ENCODE measurements around the gene NOLC1.
"Not testable (repeated sequence)": the region's sequence is repeated elsewhere in the genome, so short reads cannot be mapped to it uniquely, and the experiment has no call there.

NOLC1 gene

DNA sequence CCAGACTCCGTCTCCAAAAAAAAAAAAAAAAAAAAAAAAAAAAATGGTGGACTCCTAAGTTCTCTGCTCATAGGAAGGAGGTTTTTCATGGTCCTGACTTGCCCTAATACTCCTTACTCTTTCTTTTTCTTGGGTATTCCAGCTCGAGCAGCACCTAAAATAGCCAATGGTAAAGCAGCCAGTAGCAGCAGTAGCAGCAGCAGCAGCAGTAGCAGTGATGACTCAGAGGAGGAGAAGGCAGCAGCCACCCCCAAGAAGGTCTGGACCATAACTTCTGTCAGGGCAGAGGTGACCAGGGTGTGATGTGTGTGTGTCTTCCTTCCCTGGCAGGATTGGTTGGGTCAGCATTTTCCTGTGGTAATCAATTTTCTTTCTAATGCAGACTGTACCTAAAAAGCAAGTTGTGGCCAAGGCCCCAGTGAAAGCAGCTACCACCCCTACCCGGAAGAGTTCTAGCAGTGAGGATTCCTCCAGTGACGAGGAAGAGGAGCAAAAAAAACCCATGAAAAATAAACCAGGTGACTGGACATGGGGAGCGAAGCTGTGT lies 6.9 kb downstream of the NOLC1 start:
- Histone ChIP-seq H3K4me1 (ENCODE audit: insufficient read depth, low read length) (0 out of 2 replicates have a peak, but pooled peaks cover 9% of the 10 kb centered on the region), H3K9me3 (ENCODE audit: control insufficient read depth, insufficient read depth, low read length) (no peaks in the 10 kb centered on the region), H3K36me3 (ENCODE audit: insufficient read depth, low read length) (peaks cover 56% of the 10 kb centered on the region), H3K9ac (ENCODE audit: low read depth, low read length) (no peak overlapping the region)

GRCh38 chr10:102159831-102160230 lies 7.6 kb downstream of the NOLC1 start:
- Histone ChIP-seq H3K9me3 (ENCODE audit: control insufficient read depth, insufficient read depth, low read length) (no peaks in the 10 kb centered on the region), H3K4me1 (ENCODE audit: insufficient read depth, low read length) (0 out of 2 replicates have a peak, but pooled peaks cover 9% of the 10 kb centered on the region), H3K9ac (ENCODE audit: low read depth, low read length) (no peak overlapping the region), H3K36me3 (ENCODE audit: insufficient read depth, low read length) (peaks cover 56% of the 10 kb centered on the region)

GRCh38 chr10:102163342-102163989 lies 11.3 kb downstream of the NOLC1 start:
- H3K4me1 ChIP-seq (ENCODE audit: insufficient read depth, low read length), result 0 out of 2 replicates have a peak, but pooled peaks cover 9% of the 10 kb centered on the region
- no peak overlapping the region for H3K9ac ChIP-seq (ENCODE audit: low read depth, low read length)
- H3K36me3 ChIP-seq (ENCODE audit: insufficient read depth, low read length), result peaks cover 40% of the 10 kb centered on the region
- H3K9me3 ChIP-seq (ENCODE audit: control insufficient read depth, insufficient read depth, low read length), result no peaks in the 10 kb centered on the region

DNA sequence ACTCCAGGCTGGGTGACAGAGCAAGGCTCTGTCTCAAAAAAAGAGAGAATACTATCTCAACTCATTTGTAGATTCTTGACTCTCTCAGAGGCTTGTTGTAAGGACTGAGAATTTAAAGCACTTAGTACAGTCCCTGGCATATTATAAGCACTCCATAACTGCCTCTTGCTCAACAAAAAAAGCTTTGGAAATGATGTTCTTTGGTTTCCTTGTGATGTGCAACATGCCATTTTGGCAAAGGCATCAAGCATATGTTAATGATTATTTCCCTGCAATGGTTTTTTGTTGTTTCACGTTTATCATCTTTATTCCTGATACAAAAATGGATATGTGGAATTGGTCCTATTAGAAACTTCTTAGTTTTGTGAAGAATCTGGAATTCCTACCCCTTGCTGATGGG lies 15.7 kb downstream of the NOLC1 start:
- Histone ChIP-seq H3K4me1 (ENCODE audit: insufficient read depth, low read length) (0 out of 2 replicates have a peak, but pooled peaks cover 9% of the 10 kb centered on the region), H3K9ac (ENCODE audit: low read depth, low read length) (no peak overlapping the region), H3K36me3 (ENCODE audit: insufficient read depth, low read length) (peaks cover 6% of the 10 kb centered on the region; the same call in 1 of the 2 replicates), H3K9me3 (ENCODE audit: control insufficient read depth, insufficient read depth, low read length) (no peaks in the 10 kb centered on the region)

GRCh38 chr10:102170602-102171001 lies 18.4 kb downstream of the NOLC1 start:
- H3K4me1 ChIP-seq (ENCODE audit: insufficient read depth, low read length), result no peaks in the 10 kb centered on the region
- H3K36me3 ChIP-seq (ENCODE audit: insufficient read depth, low read length), result no peaks in the 10 kb centered on the region
- H3K9me3 ChIP-seq (ENCODE audit: control insufficient read depth, insufficient read depth, low read length), result no peaks in the 10 kb centered on the region
- no peak overlapping the region for H3K9ac ChIP-seq (ENCODE audit: low read depth, low read length)

- H3K9me3 ChIP-seq (ENCODE audit: control insufficient read depth, insufficient read depth, low read length), result no peaks in the 10 kb centered on the region
- H3K4me1 ChIP-seq (ENCODE audit: insufficient read depth, low read length), result no peaks in the 10 kb centered on the region
- no peak overlapping the region for H3K9ac ChIP-seq (ENCODE audit: low read depth, low read length)
- no peaks in the 10 kb centered on the region for H3K36me3 ChIP-seq (ENCODE audit: insufficient read depth, low read length)
Measured at GRCh38 chr10:102172288-102172687, 20.1 kb downstream of the NOLC1 start.

- Histone ChIP-seq H3K36me3 (ENCODE audit: insufficient read depth, low read length) (no peaks in the 10 kb centered on the region), H3K9ac (ENCODE audit: low read depth, low read length) (no peak overlapping the region), H3K9me3 (ENCODE audit: control insufficient read depth, insufficient read depth, low read length) (no peaks in the 10 kb centered on the region), H3K4me1 (ENCODE audit: insufficient read depth, low read length) (no peaks in the 10 kb centered on the region)
Measured at GRCh38 chr10:102175415-102175814, 23.2 kb downstream of the NOLC1 start.

DNA sequence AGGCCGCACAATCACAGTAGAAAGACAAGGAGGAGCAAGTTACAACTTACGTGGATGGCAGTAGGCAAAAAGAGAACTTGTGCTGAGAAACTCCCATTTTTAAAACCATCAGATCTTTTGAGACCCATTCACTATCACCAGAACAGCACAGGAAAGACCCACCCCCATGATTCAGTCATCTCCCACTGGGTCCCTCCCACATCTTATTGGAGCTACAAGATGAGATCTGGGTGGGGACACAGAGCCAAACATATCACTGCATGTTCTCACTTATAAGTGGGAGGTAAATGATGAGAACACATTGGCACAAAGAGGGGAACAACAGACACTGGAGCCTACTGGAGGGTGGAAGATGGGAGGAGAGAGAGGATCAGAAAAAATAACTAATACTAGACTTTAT lies 32.4 kb downstream of the NOLC1 start:
- Histone ChIP-seq H3K9ac (ENCODE audit: low read depth, low read length) (no peak overlapping the region), H3K4me1 (ENCODE audit: insufficient read depth, low read length) (no peaks in the 10 kb centered on the region), H3K36me3 (ENCODE audit: insufficient read depth, low read length) (no peaks in the 10 kb centered on the region), H3K9me3 (ENCODE audit: control insufficient read depth, insufficient read depth, low read length) (no peaks in the 10 kb centered on the region; the same call in 1 of the 2 replicates)

- no peaks in the 10 kb centered on the region; the same call in 1 of the 2 replicates for H3K9me3 ChIP-seq (ENCODE audit: control insufficient read depth, insufficient read depth, low read length)
- no peaks in the 10 kb centered on the region for H3K4me1 ChIP-seq (ENCODE audit: insufficient read depth, low read length)
- H3K36me3 ChIP-seq (ENCODE audit: insufficient read depth, low read length), result no peaks in the 10 kb centered on the region
- no peak overlapping the region for H3K9ac ChIP-seq (ENCODE audit: low read depth, low read length)
Measured at GRCh38 chr10:102185272-102185671, 33.1 kb downstream of the NOLC1 start.

DNA sequence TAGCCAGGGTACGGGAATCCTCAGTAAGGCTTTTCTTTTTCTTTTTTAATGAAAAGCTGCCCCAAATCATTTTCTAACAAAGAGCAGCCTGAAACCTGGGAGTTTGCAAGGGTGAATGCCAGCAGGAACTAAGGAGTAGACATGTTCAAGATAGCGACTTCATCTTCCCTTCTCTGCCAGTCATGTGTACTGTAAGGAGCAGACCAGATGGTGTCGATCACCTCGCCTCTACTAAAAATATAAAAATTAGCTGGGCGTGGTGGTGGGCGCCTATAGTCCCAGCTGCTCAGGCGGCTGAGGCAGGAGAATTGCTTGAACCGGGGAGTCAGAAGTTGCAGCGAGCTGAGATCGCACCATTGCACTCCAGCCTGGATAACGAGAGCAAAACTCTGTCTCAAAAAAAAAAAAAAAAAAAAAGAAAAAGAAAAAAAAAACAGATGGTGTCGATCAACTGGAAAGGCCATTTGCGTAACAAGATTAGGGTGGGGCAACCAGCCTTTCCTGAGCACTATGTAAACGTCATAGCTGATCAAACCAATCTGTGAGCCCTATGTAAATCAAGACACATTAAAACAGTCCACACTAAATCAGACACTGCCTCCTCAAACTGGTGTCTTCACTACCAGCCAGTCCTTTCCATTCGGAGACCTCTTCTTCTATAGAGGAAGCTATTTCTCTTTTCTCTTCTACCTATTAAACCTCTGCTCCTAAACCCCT lies 33.8 kb downstream of the NOLC1 start:
- Histone ChIP-seq H3K4me1 (ENCODE audit: insufficient read depth, low read length) (no peaks in the 10 kb centered on the region), H3K9ac (ENCODE audit: low read depth, low read length) (no peak overlapping the region), H3K36me3 (ENCODE audit: insufficient read depth, low read length) (no peaks in the 10 kb centered on the region), H3K9me3 (ENCODE audit: control insufficient read depth, insufficient read depth, low read length) (no peaks in the 10 kb centered on the region; the same call in 1 of the 2 replicates)

- H3K9ac ChIP-seq (ENCODE audit: low read depth, low read length), result no peak overlapping the region
- no peaks in the 10 kb centered on the region for H3K4me1 ChIP-seq (ENCODE audit: insufficient read depth, low read length)
- H3K9me3 ChIP-seq (ENCODE audit: control insufficient read depth, insufficient read depth, low read length), result peaks cover 15% of the 10 kb centered on the region
- H3K36me3 ChIP-seq (ENCODE audit: insufficient read depth, low read length), result no peaks in the 10 kb centered on the region
Measured at GRCh38 chr10:102188298-102188940, 36.2 kb downstream of the NOLC1 start.

DNA sequence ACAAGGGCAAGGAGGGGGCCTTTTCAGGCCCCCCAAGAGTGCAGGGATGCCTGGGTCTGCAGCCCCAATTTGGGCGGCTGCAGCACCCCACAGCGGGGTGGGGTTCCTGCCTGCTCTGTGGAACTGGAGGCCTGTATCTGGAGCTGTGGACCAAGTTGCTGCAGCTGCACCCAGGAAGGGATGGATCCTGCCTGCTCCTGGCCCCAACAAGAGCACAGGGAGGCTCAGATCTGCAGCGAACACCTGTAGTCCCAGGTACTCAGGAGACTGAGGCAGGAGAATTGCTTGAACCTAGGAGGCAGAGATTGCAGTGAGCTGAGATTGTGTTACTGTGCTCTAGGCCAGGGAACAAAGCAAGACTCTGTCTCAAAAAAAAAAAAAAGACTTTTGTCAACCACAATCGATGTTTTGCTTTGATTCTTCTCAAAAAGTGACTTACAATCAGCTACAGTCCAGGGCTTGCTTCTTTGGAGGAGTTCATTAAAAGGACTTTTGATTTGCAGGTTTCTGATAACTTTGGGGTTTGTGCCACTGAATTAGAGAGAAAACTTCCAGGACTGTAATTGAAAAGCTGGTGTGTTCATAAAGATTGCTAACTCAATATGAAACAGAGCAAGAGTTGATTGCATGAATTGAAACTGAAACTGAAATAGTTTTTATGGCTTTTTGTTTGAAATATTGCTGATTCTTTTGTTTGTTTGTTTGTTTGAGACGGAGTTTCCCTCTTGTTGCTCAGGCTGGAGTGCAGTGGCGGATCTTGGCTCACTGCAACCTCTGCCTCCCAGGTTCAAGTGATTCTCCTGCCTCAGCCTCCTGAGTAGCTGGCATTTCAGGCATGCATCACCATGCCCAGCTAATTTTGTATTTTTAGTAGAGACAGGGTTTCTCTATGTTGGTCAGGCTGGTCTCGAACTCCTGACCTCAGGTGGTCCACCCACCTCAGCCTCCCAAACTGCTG lies 37.0 kb downstream of the NOLC1 start:
- H3K9ac ChIP-seq (ENCODE audit: low read depth, low read length); H3K4me1 ChIP-seq (ENCODE audit: insufficient read depth, low read length); H3K36me3 ChIP-seq (ENCODE audit: insufficient read depth, low read length): not testable (repeated sequence)
- H3K9me3 ChIP-seq (ENCODE audit: control insufficient read depth, insufficient read depth, low read length), result peaks cover 15% of the 10 kb centered on the region

GRCh38 chr10:102191956-102192355 lies 39.8 kb downstream of the NOLC1 start:
- Histone ChIP-seq H3K36me3 (ENCODE audit: insufficient read depth, low read length) (no peaks in the 10 kb centered on the region), H3K4me1 (ENCODE audit: insufficient read depth, low read length) (no peaks in the 10 kb centered on the region), H3K9ac (ENCODE audit: low read depth, low read length) (no peak overlapping the region), H3K9me3 (ENCODE audit: control insufficient read depth, insufficient read depth, low read length) (peaks cover 15% of the 10 kb centered on the region)

Measured in ES-I3 (cell line).